Central memory CD4-positive, alpha-beta T cell (primary cell): ENCODE results near the gene POLR2L.
A peak's percentile ranks its signal among the peaks of the same experiment; 100 is the strongest.

Experiments
- DNase-seq: peaks from one replicate; pipeline ENCODE4 v3.0.0; 2022

The POLR2L gene

GRCh38 chr11:808427-809286 lies 33.7 kb downstream of the POLR2L start:
- DNase-seq = peak; percentile 50

GRCh38 chr11:804599-804964 lies 37.7 kb downstream of the POLR2L start:
- DNase-seq = no peak

- DNase-seq = no peak
These were observed 38.3 kb downstream of the POLR2L start for GRCh38 chr11:803770-804598.

- DNase-seq = no peak
These were observed 38.9 kb downstream of the POLR2L start for GRCh38 chr11:803467-803742.

- no peak for DNase-seq
These were observed 39.4 kb downstream of the POLR2L start for GRCh38 chr11:802693-803466.

- no peak for DNase-seq
These were observed 40.2 kb downstream of the POLR2L start for GRCh38 chr11:802018-802617.

GRCh38 chr11:801097-801780 lies 41.1 kb downstream of the POLR2L start:
- no peak for DNase-seq

GRCh38 chr11:800473-800872 lies 41.9 kb downstream of the POLR2L start:
- no peak for DNase-seq

GRCh38 chr11:799641-800316 lies 42.5 kb downstream of the POLR2L start:
- no peak for DNase-seq

- DNase-seq = peak; percentile 80
These were observed 44.1 kb downstream of the POLR2L start, which contains the start of gene SLC25A22 for GRCh38 chr11:798093-798713. TSS of gene SLC25A22 (minus strand) at chr11:798281. CDS start at chr11:795006, 3,275 bp downstream.

- DNase-seq = peak; percentile 72
These were observed 44.8 kb downstream of the POLR2L start for GRCh38 chr11:797296-798092.

GRCh38 chr11:796565-797295 lies 45.6 kb downstream of the POLR2L start:
- DNase-seq = no peak

GRCh38 chr11:795634-796564 lies 46.4 kb downstream of the POLR2L start:
- DNase-seq = peak; percentile 71

- DNase-seq = no peak
These were observed 47.3 kb downstream of the POLR2L start for GRCh38 chr11:794766-795633.

GRCh38 chr11:794013-794765 lies 48.1 kb downstream of the POLR2L start:
- no peak for DNase-seq

- no peak for DNase-seq
These were observed 48.8 kb downstream of the POLR2L start for GRCh38 chr11:793556-793955.

- no peak for DNase-seq
These were observed 49.5 kb downstream of the POLR2L start for GRCh38 chr11:792873-793272.
